Activated naive CD4-positive, alpha-beta T cell treated with anti-CD3 and anti-CD28 coated beads, Interleukin-2, amount 50 U/mL, for 72 hours (primary cell): ENCODE data around the gene SART3. TPM values are rescaled to one million over a fixed set of nuclear protein-coding genes. Genes with fewer than 3 reads are reported as not detected.
A peak's percentile ranks its signal among the peaks of the same experiment; 100 is the strongest.
"Not testable (repeated sequence)": the region's sequence is repeated elsewhere in the genome, so short reads cannot be mapped to it uniquely, and the experiment has no call there.

ENCODE experiments used
- ATAC-seq, 2 donors: fragments of 150-1000 bp; cut with Tn5 transposase; 2 replicates each; pipeline ENCODE4 v1.10.0; 2021; ENCODE audit warnings: mild to moderate bottlenecking in 2 of 2, moderate library complexity in 2 of 2
- DNase-seq, 2 donors: peaks; one replicate each; pipeline ENCODE4 v3.0.0; 2021 to 2022; ENCODE audit warnings: low spot score in 2 of 2
- H3K27ac Mint-ChIP-seq, 2 donors: one replicate each; pipeline ENCODE4 v1.8.0; 2022; ENCODE audit warnings: mild to moderate bottlenecking in 2 of 2, mixed read lengths in 2 of 2
- H3K36me3 Mint-ChIP-seq, 2 donors: one replicate each; pipeline ENCODE4 v1.8.0; 2022; ENCODE audit warnings: mixed read lengths in 2 of 2
- H3K9me3 Mint-ChIP-seq, 2 donors: one replicate each; pipeline ENCODE4 v1.8.0; 2022; ENCODE audit warnings: mixed read lengths in 2 of 2
- total RNA-seq, 2 donors: library from RNA; stranded (reverse); gene quantifications; one replicate each; pipeline ENCODE4 v1.2.3, GENCODE V29; 2022

SART3 gene
- total RNA-seq, 2 donors from 2014 or later, result 89.0 to 105 TPM

DNA sequence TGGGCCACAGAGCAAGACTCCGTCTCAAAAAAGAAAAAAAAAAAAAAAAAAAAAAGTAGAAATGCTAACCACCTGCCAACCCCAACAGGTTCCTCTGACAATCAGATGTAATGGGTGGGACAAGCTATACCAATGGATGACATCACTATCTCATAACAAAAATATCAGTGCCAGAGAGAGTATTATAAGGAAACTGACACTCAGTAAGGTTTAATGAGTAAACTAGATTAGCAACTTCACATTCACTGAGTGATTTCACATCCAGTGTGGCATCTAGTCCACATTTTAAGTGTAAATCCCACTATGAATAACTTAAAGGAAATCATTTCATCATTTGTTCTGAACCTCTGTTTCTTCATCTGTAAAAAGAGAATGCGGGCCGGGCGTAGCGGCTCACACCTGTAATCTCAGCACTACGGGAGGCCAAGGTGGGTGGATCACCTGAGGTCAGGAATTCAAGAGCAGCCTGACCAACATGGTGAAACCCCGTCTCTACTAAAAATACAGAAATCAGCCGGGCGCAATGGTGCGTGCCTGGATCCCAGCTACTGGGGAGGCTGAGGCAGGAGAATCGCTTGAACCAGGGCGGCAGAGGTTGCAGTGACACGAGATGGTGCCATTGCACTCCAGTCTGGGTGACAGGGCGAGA lies 1.8 kb downstream of the SART3 start:
- H3K27ac Mint-ChIP-seq, result peak overlapping the region; percentile 96 to 99
- no peak for DNase-seq
- H3K36me3 Mint-ChIP-seq, result peaks cover 28 to 29% of the 10 kb centered on the region in 2 donors
- H3K9me3 Mint-ChIP-seq, result no peaks in the 10 kb centered on the region
- ATAC-seq, result peak; percentile 4 to 26

DNA sequence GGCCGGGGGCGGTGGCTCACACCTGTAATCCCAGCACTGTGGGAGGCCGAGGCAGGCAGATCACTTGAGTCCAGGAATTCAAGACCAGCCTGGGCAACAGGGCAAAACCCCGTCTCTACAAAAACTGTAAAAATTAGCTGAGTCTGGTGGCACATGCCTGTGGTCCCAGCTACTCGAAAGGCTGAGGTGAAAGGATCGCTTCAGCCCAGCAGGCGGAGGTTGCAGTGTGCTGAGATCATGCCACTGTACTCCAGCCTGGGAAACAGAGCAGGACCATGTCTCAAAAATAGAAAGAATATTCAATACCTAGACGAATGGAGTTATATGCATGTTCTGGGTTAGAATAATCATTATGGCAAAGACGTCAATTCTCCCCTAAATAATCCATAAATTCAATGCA lies 5.6 kb downstream of the SART3 start:
- not testable (repeated sequence) for ATAC-seq
- H3K36me3 Mint-ChIP-seq, result peaks cover 8 to 20% of the 10 kb centered on the region in 2 donors

DNA sequence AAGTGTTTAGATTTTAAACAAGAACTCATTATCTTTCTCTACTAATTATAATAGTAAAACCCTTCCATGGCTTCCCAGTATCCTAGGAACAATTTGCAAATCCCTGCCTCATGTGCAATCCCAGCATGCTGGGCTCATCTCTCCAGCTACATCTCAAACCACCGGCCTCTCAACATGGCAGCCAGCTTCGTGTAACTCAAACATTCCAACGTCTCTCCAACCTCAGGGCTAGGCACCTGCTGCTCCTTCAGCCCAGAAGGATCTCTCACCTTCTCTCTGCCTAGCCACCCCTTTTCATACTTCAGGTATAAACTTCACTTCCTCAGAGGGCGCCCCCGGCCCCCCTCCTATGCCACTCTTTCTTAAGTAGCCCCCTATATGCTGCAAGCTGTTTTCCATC lies 7.2 kb downstream of the SART3 start:
- Mint-ChIP-seq H3K36me3 (peaks cover 0 to 11% of the 10 kb centered on the region in 2 donors), H3K9me3 (no peaks in the 10 kb centered on the region), H3K27ac (peak overlapping the region in 1 of 2 donors; percentile 11)
- no peak for ATAC-seq
- no peak for DNase-seq

More for the DNA sequence above, 5.6 kb downstream of the SART3 start:
- DNase-seq, H3K9me3 Mint-ChIP-seq: not testable (repeated sequence)
- peak overlapping the region in 1 of 2 donors; percentile 11 for H3K27ac Mint-ChIP-seq

- no peak for DNase-seq
- ATAC-seq, result no peak
- Mint-ChIP-seq H3K36me3 (peaks cover 6 to 7% of the 10 kb centered on the region in 2 donors), H3K27ac (no peak overlapping the region), H3K9me3 (no peaks in the 10 kb centered on the region)
Measured at GRCh38 chr12:108551535-108551934, 9.4 kb downstream of the SART3 start.

DNA sequence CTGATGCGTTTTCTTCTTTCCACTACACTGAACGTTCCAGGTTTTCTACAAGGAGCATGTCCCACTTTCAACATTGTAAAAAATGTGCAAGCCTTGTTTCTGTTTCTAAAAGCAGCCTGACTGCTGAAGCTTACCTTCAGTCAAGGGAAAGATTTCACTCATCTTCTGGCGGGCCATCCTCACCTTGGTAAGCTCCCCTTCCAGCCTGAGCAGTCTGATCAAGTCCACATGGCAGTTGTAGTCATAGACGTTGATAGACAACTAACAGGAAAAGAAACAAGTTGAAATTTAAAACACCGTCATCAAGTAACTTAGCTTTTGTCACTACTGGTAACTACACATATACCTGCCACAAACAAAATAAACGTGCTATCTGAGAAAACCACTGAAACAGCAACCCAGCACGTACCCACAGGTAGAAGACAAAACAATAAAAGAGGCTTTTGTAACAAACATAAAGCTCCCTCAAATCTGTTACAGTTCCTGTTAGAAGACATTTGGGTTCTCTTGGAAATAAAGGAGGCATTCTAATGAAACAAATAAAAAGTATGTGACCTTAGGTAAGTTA lies 11.9 kb downstream of the SART3 start:
- no peak for ATAC-seq
- no peaks in the 10 kb centered on the region for H3K9me3 Mint-ChIP-seq

GRCh38 chr12:108547686-108548085 lies 13.3 kb downstream of the SART3 start:
- no peak overlapping the region for H3K27ac Mint-ChIP-seq
- H3K9me3 Mint-ChIP-seq, result no peaks in the 10 kb centered on the region
- no peak for DNase-seq
- H3K36me3 Mint-ChIP-seq, result peaks cover 13 to 32% of the 10 kb centered on the region in 2 donors
- no peak for ATAC-seq

More for the DNA sequence above, 11.9 kb downstream of the SART3 start:
- peaks cover 13 to 20% of the 10 kb centered on the region in 2 donors for H3K36me3 Mint-ChIP-seq
- no peak overlapping the region for H3K27ac Mint-ChIP-seq
- DNase-seq, result no peak

GRCh38 chr12:108543652-108544051 lies 17.3 kb downstream of the SART3 start:
- H3K9me3 Mint-ChIP-seq, result no peaks in the 10 kb centered on the region
- no peak for DNase-seq
- ATAC-seq, result no peak

GRCh38 chr12:108542320-108542719 lies 18.7 kb downstream of the SART3 start:
- Mint-ChIP-seq H3K27ac (no peak overlapping the region), H3K36me3 (peaks cover 10 to 34% of the 10 kb centered on the region in 2 donors)
- no peak for DNase-seq

More at GRCh38 chr12:108543652-108544051, 17.3 kb downstream of the SART3 start:
- Mint-ChIP-seq H3K36me3 (peaks cover 13 to 32% of the 10 kb centered on the region in 2 donors), H3K27ac (peak overlapping the region in 1 of 2 donors; percentile 88)

GRCh38 chr12:108538616-108539195 lies 22.3 kb downstream of the SART3 start:
- H3K9me3 Mint-ChIP-seq, result no peaks in the 10 kb centered on the region
- ATAC-seq, result no peak
- DNase-seq, result no peak
- peaks cover 4 to 17% of the 10 kb centered on the region in 2 donors for H3K36me3 Mint-ChIP-seq
- H3K27ac Mint-ChIP-seq, result no peak overlapping the region

More at GRCh38 chr12:108542320-108542719, 18.7 kb downstream of the SART3 start:
- H3K9me3 Mint-ChIP-seq, result no peaks in the 10 kb centered on the region
- no peak for ATAC-seq

DNA sequence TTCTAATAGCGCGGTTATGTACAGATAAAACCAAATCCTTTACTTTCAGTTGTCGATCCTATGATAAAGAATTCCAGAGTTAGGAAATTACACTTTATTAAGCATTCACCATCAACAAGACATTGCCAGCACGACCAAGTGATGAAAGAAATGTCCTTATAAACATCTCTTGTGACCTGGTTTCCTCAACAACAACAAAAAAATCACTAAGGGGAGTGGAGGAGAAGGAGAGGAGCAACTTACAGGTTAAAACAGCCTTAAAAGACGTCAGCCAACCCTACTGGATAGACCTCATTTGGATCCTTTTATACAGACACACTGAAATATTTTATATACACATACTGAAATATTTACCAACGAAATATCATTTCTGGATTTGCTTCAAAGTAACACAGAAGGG lies 22.8 kb downstream of the SART3 start:
- ATAC-seq, result no peak
- Mint-ChIP-seq H3K36me3 (peaks cover 4 to 12% of the 10 kb centered on the region in 2 donors), H3K27ac (no peak overlapping the region)

GRCh38 chr12:108531929-108532848 lies 28.8 kb downstream of the SART3 start:
- no peaks in the 10 kb centered on the region for H3K9me3 Mint-ChIP-seq
- ATAC-seq, result no peak
- peaks cover 12% of the 10 kb centered on the region in 2 donors for H3K36me3 Mint-ChIP-seq
- H3K27ac Mint-ChIP-seq, result peak overlapping the region in 1 of 2 donors; percentile 26
- no peak for DNase-seq

More for the DNA sequence above, 22.8 kb downstream of the SART3 start:
- DNase-seq, result no peak
- H3K9me3 Mint-ChIP-seq, result no peaks in the 10 kb centered on the region

DNA sequence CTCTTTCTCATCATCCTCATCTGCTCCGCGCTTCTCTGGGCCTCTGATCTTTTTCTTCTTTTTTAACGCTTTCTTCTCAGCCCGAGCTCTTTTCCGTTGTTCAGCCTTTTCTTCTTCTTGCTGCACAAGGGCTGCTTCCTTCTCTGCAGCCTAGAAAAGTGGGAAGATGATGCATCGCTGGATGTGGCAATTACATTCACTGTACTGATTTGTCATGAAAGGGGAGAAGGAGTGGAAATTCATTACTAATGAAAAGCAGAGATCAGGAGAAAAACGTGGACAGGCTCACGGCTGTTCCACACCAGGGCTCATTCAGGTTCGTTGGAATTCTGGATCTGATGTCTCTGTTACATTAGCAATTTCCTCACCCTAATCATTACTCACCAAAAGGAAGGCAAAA lies 30.8 kb downstream of the SART3 start:
- Mint-ChIP-seq H3K36me3 (peaks cover 12 to 17% of the 10 kb centered on the region in 2 donors), H3K27ac (peak overlapping the region in 1 of 2 donors; percentile 5), H3K9me3 (no peaks in the 10 kb centered on the region)
- ATAC-seq (no peak), DNase-seq (no peak)

DNA sequence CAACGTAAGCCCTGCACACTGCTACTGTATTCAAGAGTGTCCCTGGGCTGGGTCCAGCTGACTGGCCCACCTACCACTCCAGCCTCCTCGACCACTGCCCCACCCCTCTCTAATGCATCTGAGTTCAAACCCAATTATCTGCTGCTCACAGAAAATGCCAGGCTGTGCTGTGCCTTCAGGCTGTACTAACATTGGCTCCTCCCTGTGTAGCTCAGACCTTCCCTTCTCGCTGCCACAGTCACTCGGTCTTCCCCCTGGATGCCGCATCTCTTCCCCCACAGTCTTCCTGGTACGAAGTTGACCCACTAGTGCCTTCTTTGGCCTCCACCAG lies 33.8 kb downstream of the SART3 start:
- Mint-ChIP-seq H3K36me3 (peaks cover 12 to 18% of the 10 kb centered on the region in 2 donors), H3K27ac (peak overlapping the region; percentile 24 to 67), H3K9me3 (no peaks in the 10 kb centered on the region)
- ATAC-seq (no peak), DNase-seq (no peak)

DNA sequence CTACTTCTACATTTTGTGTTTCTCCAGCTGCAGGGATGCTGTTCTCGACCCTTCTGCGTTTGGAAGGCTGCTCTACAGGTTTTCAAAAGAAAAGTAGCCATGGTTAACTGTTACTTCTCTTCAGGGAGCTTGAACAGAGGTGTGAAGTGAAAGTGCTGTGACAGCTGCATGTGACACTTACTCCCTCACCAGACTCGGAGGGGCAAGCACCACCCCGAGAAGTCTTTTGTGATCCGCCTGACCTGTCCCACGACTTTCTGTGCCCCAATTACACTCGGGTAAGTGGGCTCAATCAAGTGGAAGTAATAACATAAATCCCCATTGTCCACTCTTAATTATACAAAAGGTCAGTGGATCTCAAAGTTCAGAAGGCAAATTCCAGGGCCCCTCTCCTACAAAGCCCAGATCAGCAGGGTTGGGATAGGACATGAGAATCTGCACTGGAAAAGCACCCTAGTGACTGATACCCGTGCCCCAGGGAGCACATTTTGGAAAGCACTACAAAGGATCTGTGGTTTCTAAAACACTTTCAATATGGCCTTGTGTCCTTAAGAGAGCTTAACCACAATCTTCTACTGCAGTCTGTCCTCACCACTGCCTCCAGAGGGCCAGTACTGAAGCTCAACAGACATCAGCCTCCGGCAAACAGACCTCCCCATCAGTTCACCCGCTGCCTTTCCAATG lies 34.3 kb downstream of the SART3 start:
- no peaks in the 10 kb centered on the region for H3K9me3 Mint-ChIP-seq
- peaks cover 12 to 18% of the 10 kb centered on the region in 2 donors for H3K36me3 Mint-ChIP-seq
- peak overlapping the region; percentile 24 to 67 for H3K27ac Mint-ChIP-seq
- ATAC-seq (peak in 1 of 2 donors; percentile 66), DNase-seq (no peak)

DNA sequence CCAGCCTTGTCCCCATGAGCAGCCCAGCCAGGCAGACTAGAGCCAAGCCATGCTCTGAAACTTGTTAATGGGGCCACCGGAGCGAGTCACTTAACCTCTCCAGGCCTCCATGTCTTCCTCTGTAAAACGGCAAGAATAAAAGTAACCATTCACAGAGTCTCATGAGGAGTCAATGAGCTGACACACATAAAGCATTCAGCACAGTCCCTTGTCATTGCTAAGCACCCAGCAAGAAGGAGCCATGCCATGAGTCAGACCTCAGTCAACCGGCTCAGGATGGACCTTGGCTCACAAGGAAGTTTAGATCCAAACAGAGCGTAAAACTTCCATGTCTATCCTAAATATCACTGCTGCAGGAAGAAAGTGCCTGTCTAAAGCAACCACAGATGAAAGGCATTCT lies 35.3 kb downstream of the SART3 start:
- Mint-ChIP-seq H3K9me3 (no peaks in the 10 kb centered on the region), H3K36me3 (peaks cover 12 to 14% of the 10 kb centered on the region in 2 donors), H3K27ac (peak overlapping the region in 1 of 2 donors; percentile 22)
- peak in 1 of 2 donors; percentile 37 for ATAC-seq
- DNase-seq, result no peak

DNA sequence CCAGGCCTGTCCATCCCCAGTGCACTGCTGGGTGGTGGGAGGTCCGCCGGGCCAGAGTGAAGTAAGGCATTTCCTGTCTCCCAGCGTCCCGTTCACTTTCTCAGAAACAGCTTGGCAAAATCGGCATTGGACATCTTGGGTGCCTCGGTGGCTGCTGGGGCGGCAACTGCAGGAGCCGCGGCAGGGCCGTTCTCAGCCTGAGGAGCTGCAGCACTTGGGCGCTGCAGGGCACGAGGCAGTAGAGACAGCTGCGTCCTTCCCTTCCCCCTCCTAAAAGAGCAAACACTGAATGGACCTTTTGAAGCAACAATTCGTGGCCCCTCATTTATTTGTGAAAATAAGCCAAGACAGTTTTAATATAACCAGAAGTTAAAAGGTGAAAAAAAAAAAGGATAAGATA lies 37.6 kb downstream of the SART3 start:
- no peak for DNase-seq
- Mint-ChIP-seq H3K9me3 (no peaks in the 10 kb centered on the region), H3K27ac (no peak overlapping the region), H3K36me3 (peaks cover 6 to 7% of the 10 kb centered on the region in 2 donors)
- ATAC-seq, result no peak
